ENCODE results near the gene CASTOR1. TPM values are rescaled to one million over a fixed set of nuclear protein-coding genes. Genes with fewer than 3 reads are reported as not detected.

The CASTOR1 gene
- total RNA-seq, 2 donors from 2014 or later: 27.2 to 33.2 TPM

GRCh38 chr22:30320021-30320556 is 30.8 kb upstream of the CASTOR1 start:
- no peaks in the 10 kb centered on the region for H3K27me3 ChIP-seq (replicated peaks; ENCODE audit: insufficient read depth)
- no peaks in the 10 kb centered on the region for H3K9me3 ChIP-seq
- peaks cover 18% of the 10 kb centered on the region for H3K4me1 ChIP-seq (replicated peaks)
- H3K27ac ChIP-seq: no peak overlapping the region
- no peak overlapping the region for H3K4me3 ChIP-seq
- intact Hi-C loops (cut with DNase I): no loop called here
- WGBS: 95% methylated on average over 3 of the region's 3 CpGs
- no peak for TF ChIP-seq CTCF (IDR thresholded peaks at IDR 0.05)
- TF ChIP-seq POLR2A (IDR thresholded peaks at IDR 0.05): no peak
- TF ChIP-seq POLR2AphosphoS5 (IDR thresholded peaks at IDR 0.05): no peak
- no peaks in the 10 kb centered on the region for H3K36me3 ChIP-seq
- DNase-seq (ENCODE audit: low spot score): no peak

GRCh38 chr22:30318799-30319419 is 29.6 kb upstream of the CASTOR1 start:
- no peak overlapping the region for H3K27ac ChIP-seq
- intact Hi-C loops (cut with DNase I): no loop called here
- TF ChIP-seq POLR2AphosphoS5 (IDR thresholded peaks at IDR 0.05): no peak
- TF ChIP-seq CTCF (IDR thresholded peaks at IDR 0.05): no peak
- no peak for TF ChIP-seq POLR2A (IDR thresholded peaks at IDR 0.05)

GRCh38 chr22:30317778-30318177 is 28.5 kb upstream of the CASTOR1 start:
- intact Hi-C loops (cut with DNase I): no loop called here
- Histone ChIP-seq H3K9me3 (no peaks in the 10 kb centered on the region), H3K27ac (no peak overlapping the region), H3K4me1 (replicated peaks) (peaks cover 13% of the 10 kb centered on the region), H3K4me3 (no peak overlapping the region), H3K36me3 (no peaks in the 10 kb centered on the region), H3K27me3 (replicated peaks; ENCODE audit: insufficient read depth) (no peaks in the 10 kb centered on the region)
- 100% methylated on average over 1 of the region's 1 CpG for whole genome bisulfite sequencing
- no peak for DNase-seq (ENCODE audit: low spot score)
- no peak for TF ChIP-seq POLR2A (IDR thresholded peaks at IDR 0.05)
- no peak for TF ChIP-seq POLR2AphosphoS5 (IDR thresholded peaks at IDR 0.05)
- no peak for TF ChIP-seq CTCF (IDR thresholded peaks at IDR 0.05)

More at GRCh38 chr22:30318799-30319419, 29.6 kb upstream of the CASTOR1 start:
- Histone ChIP-seq H3K4me1 (replicated peaks) (peaks cover 13% of the 10 kb centered on the region), H3K36me3 (no peaks in the 10 kb centered on the region), H3K9me3 (no peaks in the 10 kb centered on the region), H3K27me3 (replicated peaks; ENCODE audit: insufficient read depth) (no peaks in the 10 kb centered on the region), H3K4me3 (no peak overlapping the region)
- DNase-seq (ENCODE audit: low spot score): no peak
- 83% methylated on average over 7 of the region's 7 CpGs for WGBS

- TF ChIP-seq POLR2AphosphoS5 (IDR thresholded peaks at IDR 0.05): no peak
- TF ChIP-seq CTCF (IDR thresholded peaks at IDR 0.05): no peak
- no peak for TF ChIP-seq POLR2A (IDR thresholded peaks at IDR 0.05)
- WGBS: 81% methylated on average over 2 of the region's 2 CpGs
- H3K4me3 ChIP-seq: no peak overlapping the region
- no peaks in the 10 kb centered on the region for H3K27me3 ChIP-seq (replicated peaks; ENCODE audit: insufficient read depth)
- peaks cover 16% of the 10 kb centered on the region for H3K4me1 ChIP-seq (replicated peaks)
- intact Hi-C loops (cut with DNase I): no loop called here
- no peaks in the 10 kb centered on the region for H3K9me3 ChIP-seq
- H3K27ac ChIP-seq: no peak overlapping the region
- H3K36me3 ChIP-seq: no peaks in the 10 kb centered on the region
- no peak for DNase-seq (ENCODE audit: low spot score)
Measured at GRCh38 chr22:30315962-30316576, 26.8 kb upstream of the CASTOR1 start.

GRCh38 chr22:30314915-30315314 is 25.6 kb upstream of the CASTOR1 start:
- no peaks in the 10 kb centered on the region for H3K27me3 ChIP-seq (replicated peaks; ENCODE audit: insufficient read depth)
- no peak overlapping the region for H3K4me3 ChIP-seq
- no peaks in the 10 kb centered on the region for H3K9me3 ChIP-seq
- H3K4me1 ChIP-seq (replicated peaks): peaks cover 20% of the 10 kb centered on the region
- TF ChIP-seq CTCF (IDR thresholded peaks at IDR 0.05) (no peak), POLR2A (IDR thresholded peaks at IDR 0.05) (no peak), POLR2AphosphoS5 (IDR thresholded peaks at IDR 0.05) (no peak)
- H3K36me3 ChIP-seq: no peaks in the 10 kb centered on the region
- 74% methylated on average over 8 of the region's 8 CpGs for WGBS
- H3K27ac ChIP-seq: no peak overlapping the region
- DNase-seq (ENCODE audit: low spot score): no peak
- intact Hi-C loops (cut with DNase I): no loop called here
